K562 (cell line): Measurements from ENCODE around the gene WWOX. TPM values are rescaled to one million over a fixed set of nuclear protein-coding genes. Genes with fewer than 3 reads are reported as not detected.

ENCODE experiments used
- ATAC-seq: fragments of 200-7000 bp; cut with Tn5 transposase; 3 replicates; pipeline ENCODE4 v1.9.1; 2020; ENCODE audit warnings: moderate library complexity
- BruUV-seq: library from RNA; stranded (reverse); fragments of 400-500 nt; replicated peaks from 2 replicates; lab custom pipeline; 2021; lab: Mats Ljungman, UMichigan
- CTCF ChIA-PET: fragments of 300-600 bp; formaldehyde crosslinking; extraction: SDS; loops from one replicate; lab custom pipeline; 2021; ENCODE audit warnings: low intra/inter-chr PET ratio; lab: Yijun Ruan, JAX
- POLR2A ChIA-PET: fragments of 300-600, 350-650 bp; sonication (Branson Sonifier 250); formaldehyde crosslinking; extraction: SDS; loops from one replicate; lab custom pipeline; 2021; ENCODE audit warnings: antibody characterized with exemption, inconsistent platforms; lab: Yijun Ruan, JAX
- DNase-seq, 4 experiments: peaks; one replicate each; pipeline versions ENCODE4 v3.0.0 to v3.0.0-alpha.2; 2011 to 2018; ENCODE audit warnings: low spot score in 3 of 4, mixed read lengths in 3 of 4; ENCODE audit errors: extremely low read depth in 1 of 4
- FAIRE-seq: peaks from 2 replicates; lab custom pipeline; 2011; peaks lifted over from hg19 to GRCh38; lab: Jason Lieb, UNC
- H2AFZ ChIP-seq: 2 replicates; pipeline ENCODE4 v1.6.0; 2011; ENCODE audit warnings: low read depth, low read length, control low read depth, inconsistent platforms
- H3K27ac ChIP-seq: fragments of 200-600 bp; 3 replicates; pipeline ENCODE4 v1.8.0; 2011; ENCODE audit warnings: low read depth, mild to moderate bottlenecking, control low read depth, inconsistent platforms, low read length, moderate library complexity, mixed read lengths; ENCODE audit errors: extremely low read depth
- H3K27me3 ChIP-seq, 2 experiments: fragments of 300-600 bp in 1 of 2; 2 replicates in 1 of 2; 3 replicates in 1 of 2; pipeline versions ENCODE4 v1.6.0 to v1.8.0; 2011; ENCODE audit warnings: inconsistent platforms in 2 of 2, low read length in 2 of 2, mild to moderate bottlenecking in 1 of 2, mixed read lengths in 1 of 2, moderate library complexity in 1 of 2; ENCODE audit not compliant: control insufficient read depth in 2 of 2, insufficient read depth in 2 of 2
- H3K36me3 ChIP-seq: fragments of 300-600 bp; 3 replicates; pipeline ENCODE4 v1.8.0; 2011; ENCODE audit warnings: mild to moderate bottlenecking, low read length, inconsistent platforms; ENCODE audit not compliant: control insufficient read depth, insufficient read depth
- H3K4me1 ChIP-seq, 2 experiments: fragments of 200-600 bp in 1 of 2; replicated peaks in 1 of 2; 2 replicates in 1 of 2; 3 replicates in 1 of 2; pipeline versions ENCODE4 v1.5.1 to v1.8.0; 2011; ENCODE audit warnings: inconsistent platforms in 2 of 2, low read length in 2 of 2, mild to moderate bottlenecking in 1 of 2, mixed read lengths in 1 of 2, moderate library complexity in 1 of 2; ENCODE audit not compliant: control insufficient read depth in 2 of 2, insufficient read depth in 2 of 2
- H3K4me2 ChIP-seq: 2 replicates; pipeline ENCODE4 v1.6.1; 2011; ENCODE audit warnings: low read length, control low read depth, inconsistent platforms, mixed read lengths; ENCODE audit not compliant: insufficient read depth
- H3K4me3 ChIP-seq: fragments of 200-600 bp; sonication (generic), shearing (Covaris generic); 2 replicates; pipeline ENCODE4 v1.5.1; 2016; ENCODE audit warnings: control low read depth, inconsistent platforms
- H3K79me2 ChIP-seq: fragments of 200-600 bp; 3 replicates; pipeline ENCODE4 v1.8.0; 2011; ENCODE audit warnings: low read length, inconsistent platforms; ENCODE audit not compliant: control insufficient read depth, insufficient read depth
- H3K9ac ChIP-seq, 2 experiments: 2 replicates each; pipeline versions ENCODE4 v1.6.0 to v1.6.1; 2011; ENCODE audit warnings: low read depth in 2 of 2, low read length in 2 of 2, control low read depth in 1 of 2, inconsistent platforms in 1 of 2, mild to moderate bottlenecking in 1 of 2, mixed read lengths in 1 of 2; ENCODE audit not compliant: insufficient read depth in 1 of 2
- H3K9me1 ChIP-seq: one replicate; pipeline ENCODE4 v1.6.0; 2011; ENCODE audit warnings: inconsistent platforms, mild to moderate bottlenecking, low read length, moderate library complexity; ENCODE audit not compliant: control insufficient read depth, insufficient read depth
- H3K9me3 ChIP-seq: replicated peaks from 2 replicates; pipeline ENCODE4 v1.5.1; 2011; ENCODE audit warnings: low read depth, low read length, inconsistent platforms; ENCODE audit not compliant: control insufficient read depth, insufficient read depth
- H4K20me1 ChIP-seq: replicated peaks from 2 replicates; pipeline ENCODE4 v1.6.1; 2011; ENCODE audit warnings: low read length, inconsistent platforms, mixed read lengths; ENCODE audit not compliant: control insufficient read depth, insufficient read depth
- CBFA2T2 ChIP-seq: fragments of 450-650 bp; conservative IDR thresholded peaks from 2 replicates; pipeline ENCODE4 v1.6.1; 2017; ENCODE audit warnings: mild to moderate bottlenecking
- CBFA2T3 ChIP-seq: fragments of 450-650 bp; IDR thresholded peaks from 2 replicates; pipeline ENCODE4 v1.6.1; 2017
- CCNT2 ChIP-seq: IDR thresholded peaks from 2 replicates; pipeline ENCODE4 v1.6.1; 2011; ENCODE audit warnings: borderline replicate concordance, low read depth, mild to moderate bottlenecking, moderate library complexity, mixed read lengths, low read length; ENCODE audit not compliant: insufficient read length; ENCODE audit errors: extremely low read depth
- CEBPB ChIP-seq: fragments of 450-650 bp; IDR thresholded peaks from 2 replicates; pipeline ENCODE4 v1.6.1; 2016; ENCODE audit warnings: missing genetic modification characterization, missing compliant biosample characterization
- KDM1A ChIP-seq, 2 experiments: fragments of 450-650 bp; IDR thresholded peaks; 2 replicates each; pipeline ENCODE4 v1.6.1; 2016; ENCODE audit warnings: mild to moderate bottlenecking in 2 of 2
- MEIS2 ChIP-seq: fragments of 450-650 bp; IDR thresholded peaks from 2 replicates; pipeline ENCODE4 v1.6.1; 2014; ENCODE audit warnings: mild to moderate bottlenecking; ENCODE audit not compliant: partially characterized antibody
- NR2F6 ChIP-seq: fragments of 450-650 bp; formaldehyde crosslinking; IDR thresholded peaks from 2 replicates; pipeline ENCODE4 v1.4.0; 2020; ENCODE audit warnings: mild to moderate bottlenecking
- PHF21A ChIP-seq: fragments of 450-650 bp; IDR thresholded peaks from 2 replicates; pipeline ENCODE4 v1.6.1; 2017; ENCODE audit warnings: low read depth, borderline replicate concordance
- TAL1 ChIP-seq: fragments of 450-650 bp; IDR thresholded peaks from 2 replicates; pipeline ENCODE4 v1.6.1; 2016; ENCODE audit warnings: mild to moderate bottlenecking
- TCF3 ChIP-seq: sonication (generic); formaldehyde crosslinking; IDR thresholded peaks from 2 replicates; pipeline ENCODE4 v1.4.0; 2020; ENCODE audit warnings: mild to moderate bottlenecking, missing genetic modification reagents
- XRCC3 ChIP-seq: fragments of 450-650 bp; IDR thresholded peaks from 2 replicates; pipeline ENCODE4 v1.6.1; 2017; ENCODE audit warnings: mild to moderate bottlenecking, moderate library complexity
- WGBS: fragments of 100-300 bp; shearing (Covaris generic); methylation state at CpG from one replicate; pipeline ENCODE4 v1.1.6; 2016; ENCODE audit warnings: low coverage, mixed read lengths; ENCODE audit not compliant: insufficient coverage; ENCODE audit errors: missing lambda C conversion rate; 5-methylcytosine and 5-hydroxymethylcytosine counted together
- in situ Hi-C: fragments of 300-500 bp; cut with MboI; formaldehyde crosslinking; loops from 4 replicates; pipeline ENCODE4 v1.15.0; 2018; ENCODE audit warnings: inconsistent platforms, mixed read lengths
- intact Hi-C: fragments of 100-400 bp; cut with micrococcal nuclease; formaldehyde crosslinking; loops from 2 replicates; pipeline ENCODE4 v1.14.2; 2022
- polyA plus RNA-seq, 8 experiments: library from polyadenylated mRNA; depleted of rRNA in 4 of 8; stranded (reverse) in 5 of 8; unstranded in 3 of 8; fragments of >200 nt; fragmentation: Nextera tagmentation in 2 of 8; fragmentation: Illumina TruSeq in 1 of 8; extraction: Ambion mirVana in 2 of 8; extraction: Trizol in 1 of 8; gene quantifications; 2 replicates each; pipeline versions ENCODE4 v1.2.1 to v1.2.3, GENCODE V29; 2011 to 2014; ENCODE audit warnings: inconsistent platforms in 1 of 8, missing spikeins in 1 of 8
- total RNA-seq, 7 experiments: library from RNA; depleted of rRNA in 6 of 7; stranded (reverse); fragments of >200 nt in 6 of 7; fragmentation: Illumina TruSeq in 2 of 7; extraction: Trizol in 2 of 7; gene quantifications; 2 replicates each; pipeline versions ENCODE4 v1.2.1 to v1.2.3, GENCODE V29; 2011 to 2021; ENCODE audit warnings: low replicate concordance in 1 of 7

WWOX gene
- total and polyA plus RNA-seq, 9 of the 15 experiments (the other 6 are each of a cell fraction or from before 2014, with no cell fraction given) = 1.6 to 22.7 (median 8.1) TPM

- Histone ChIP-seq H2AFZ (no peak overlapping the region), H3K4me1 (peaks cover 0 to 13% of the 10 kb centered on the region in 2 experiments; a peak in 3 of 5 replicates), H3K9me3 (peaks cover 12% of the 10 kb centered on the region)
- intact Hi-C loops = no loop called here
- ATAC-seq = no peak
- POLR2A ChIA-PET = interaction anchor here (1.1 kb wide), 1 partner anchor 9 kb away, joined by 4 read pairs; no protein-coding TSS in a partner anchor
- CTCF ChIA-PET = no interaction called here
- TF ChIP-seq PHF21A (no peak), KDM1A (IDR thresholded peaks at IDR 0.05) (peak; percentile 73 to 82), CEBPB (no peak), NR2F6 (CRISPR knock-in tag) (no peak), TCF3 (0 out of 2 replicates have a peak, but pooled peaks have one; percentile 37), CCNT2 (no peak), CBFA2T2 (peak; percentile 21), TAL1 (peak; percentile 26; the same call in 1 of the 2 replicates), XRCC3 (no peak), CBFA2T3 (peak; percentile 57), MEIS2 (peak; percentile 66)
- TF ChIP-seq, all 486 proteins: peak for 6
- H3K4me2 ChIP-seq = no peak overlapping the region
- no peak overlapping the region for H3K9ac ChIP-seq
- H3K27ac ChIP-seq = no peak overlapping the region
- FAIRE-seq (no peak), DNase-seq (no peak)
- no peaks in the 10 kb centered on the region for H3K79me2 ChIP-seq
- no TSS peak for BruUV-seq
- H3K9me1 ChIP-seq = no peaks in the 10 kb centered on the region
- 26% methylated on average over 7 of the region's 7 CpGs for WGBS
- no peaks in the 10 kb centered on the region; the same call in 2 of the 3 replicates for H3K36me3 ChIP-seq
- in situ Hi-C loops = no loop called here
- H3K4me3 ChIP-seq = no peak overlapping the region
- no peaks in the 10 kb centered on the region for H4K20me1 ChIP-seq
- H3K27me3 ChIP-seq = no peaks in the 10 kb centered on the region
Measured at GRCh38 chr16:78425891-78426510, 326.5 kb downstream of the WWOX start.
